Chondrocyte (in vitro differentiated cells): ENCODE results near the gene DOK4. TPM values are rescaled to one million over a fixed set of nuclear protein-coding genes. Genes with fewer than 3 reads are reported as not detected.

ENCODE experiments used
- DNase-seq: peaks from one replicate; pipeline ENCODE4 v3.0.0; 2021; ENCODE audit warnings: mixed read lengths, low spot score
- H3K27ac Mint-ChIP-seq: one replicate; pipeline ENCODE4 v1.8.0; 2021; ENCODE audit warnings: mild to moderate bottlenecking, moderate library complexity, mixed read lengths; ENCODE audit not compliant: unreplicated experiment
- H3K27me3 Mint-ChIP-seq: 2 replicates; pipeline ENCODE4 v1.8.0; 2021; ENCODE audit warnings: low read depth, mixed read lengths
- H3K36me3 Mint-ChIP-seq: 2 replicates; pipeline ENCODE4 v1.8.0; 2021; ENCODE audit warnings: low read depth, mixed read lengths
- H3K4me1 Mint-ChIP-seq: 2 replicates; pipeline ENCODE4 v1.8.0; 2021; ENCODE audit warnings: low read depth, mild to moderate bottlenecking, mixed read lengths
- H3K4me3 Mint-ChIP-seq: one replicate; pipeline ENCODE4 v1.8.0; 2021; ENCODE audit warnings: mild to moderate bottlenecking, moderate library complexity, mixed read lengths; ENCODE audit not compliant: unreplicated experiment
- H3K9me3 Mint-ChIP-seq: 2 replicates; pipeline ENCODE4 v1.8.0; 2021; ENCODE audit warnings: low read depth, mixed read lengths
- total RNA-seq: library from RNA; stranded (reverse); gene quantifications from 3 replicates; pipeline ENCODE4 v1.2.1, GENCODE V29; 2021
- TF ChIP-seq, protein P1 (sequence below): fragments of 200-600 bp; sonication (generic); IDR thresholded peaks from 2 replicates; pipeline ENCODE4 v1.5.0; 2021; ENCODE audit warnings: antibody characterized with exemption, mild to moderate bottlenecking, moderate library complexity

Gene DOK4
- total RNA-seq, 1 donor from 2014 or later, result 26.4 TPM

DNA sequence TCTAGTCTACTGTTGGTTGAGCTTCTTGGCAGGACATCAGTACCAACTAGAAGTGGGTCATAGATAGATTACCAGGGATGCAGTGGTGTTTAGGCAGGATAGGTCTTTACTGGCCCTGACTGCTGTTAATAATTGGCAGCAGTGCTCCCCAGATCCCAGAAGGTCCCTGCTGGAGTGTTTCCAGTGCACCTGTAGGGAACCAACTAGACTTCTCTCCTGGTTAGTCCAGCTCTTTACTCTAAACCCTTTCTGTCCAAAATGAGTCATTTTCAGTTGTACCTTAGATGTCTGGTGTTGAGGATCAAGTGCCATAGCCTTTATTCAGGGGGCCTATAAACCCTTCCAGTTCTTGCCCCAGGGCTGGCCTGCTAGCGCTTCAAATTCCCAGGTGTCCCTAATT, 15.1 kb downstream of the DOK4 start:
- Mint-ChIP-seq H3K9me3 (no peaks in the 10 kb centered on the region), H3K4me1 (peaks cover 3% of the 10 kb centered on the region), H3K27me3 (no peaks in the 10 kb centered on the region), H3K36me3 (peaks cover 26% of the 10 kb centered on the region), H3K27ac (no peak overlapping the region), H3K4me3 (no peak overlapping the region)
- no peak for DNase-seq
- TF ChIP-seq, protein P1, sequence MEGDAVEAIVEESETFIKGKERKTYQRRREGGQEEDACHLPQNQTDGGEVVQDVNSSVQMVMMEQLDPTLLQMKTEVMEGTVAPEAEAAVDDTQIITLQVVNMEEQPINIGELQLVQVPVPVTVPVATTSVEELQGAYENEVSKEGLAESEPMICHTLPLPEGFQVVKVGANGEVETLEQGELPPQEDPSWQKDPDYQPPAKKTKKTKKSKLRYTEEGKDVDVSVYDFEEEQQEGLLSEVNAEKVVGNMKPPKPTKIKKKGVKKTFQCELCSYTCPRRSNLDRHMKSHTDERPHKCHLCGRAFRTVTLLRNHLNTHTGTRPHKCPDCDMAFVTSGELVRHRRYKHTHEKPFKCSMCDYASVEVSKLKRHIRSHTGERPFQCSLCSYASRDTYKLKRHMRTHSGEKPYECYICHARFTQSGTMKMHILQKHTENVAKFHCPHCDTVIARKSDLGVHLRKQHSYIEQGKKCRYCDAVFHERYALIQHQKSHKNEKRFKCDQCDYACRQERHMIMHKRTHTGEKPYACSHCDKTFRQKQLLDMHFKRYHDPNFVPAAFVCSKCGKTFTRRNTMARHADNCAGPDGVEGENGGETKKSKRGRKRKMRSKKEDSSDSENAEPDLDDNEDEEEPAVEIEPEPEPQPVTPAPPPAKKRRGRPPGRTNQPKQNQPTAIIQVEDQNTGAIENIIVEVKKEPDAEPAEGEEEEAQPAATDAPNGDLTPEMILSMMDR, result no peak

DNA sequence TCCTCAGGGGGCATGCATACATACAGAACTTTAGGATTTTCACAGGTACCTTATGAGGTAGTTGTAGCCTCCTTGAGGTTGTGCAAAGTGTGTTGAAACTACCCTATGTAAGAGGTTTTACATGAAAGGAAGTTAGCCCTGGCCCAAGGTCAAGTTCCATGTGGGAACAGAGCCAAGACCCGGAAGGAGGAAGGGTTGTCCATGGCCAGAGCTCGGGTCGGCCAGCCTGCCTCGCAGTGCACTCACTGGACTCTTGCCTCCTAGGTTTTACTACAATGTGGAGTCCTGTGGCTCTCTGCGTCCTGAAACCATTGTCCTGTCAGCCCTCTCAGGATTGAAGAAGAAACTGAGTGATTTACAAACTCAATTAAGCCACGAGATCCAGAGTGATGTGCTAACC, 15.6 kb downstream of the DOK4 start:
- no peaks in the 10 kb centered on the region for H3K9me3 Mint-ChIP-seq
- H3K4me1 Mint-ChIP-seq, result peaks cover 3% of the 10 kb centered on the region
- no peaks in the 10 kb centered on the region for H3K27me3 Mint-ChIP-seq
- no peak for DNase-seq
- H3K36me3 Mint-ChIP-seq, result peaks cover 28% of the 10 kb centered on the region
- no peak overlapping the region for H3K4me3 Mint-ChIP-seq
- no peak overlapping the region for H3K27ac Mint-ChIP-seq
- TF ChIP-seq, protein P1, result no peak

DNA sequence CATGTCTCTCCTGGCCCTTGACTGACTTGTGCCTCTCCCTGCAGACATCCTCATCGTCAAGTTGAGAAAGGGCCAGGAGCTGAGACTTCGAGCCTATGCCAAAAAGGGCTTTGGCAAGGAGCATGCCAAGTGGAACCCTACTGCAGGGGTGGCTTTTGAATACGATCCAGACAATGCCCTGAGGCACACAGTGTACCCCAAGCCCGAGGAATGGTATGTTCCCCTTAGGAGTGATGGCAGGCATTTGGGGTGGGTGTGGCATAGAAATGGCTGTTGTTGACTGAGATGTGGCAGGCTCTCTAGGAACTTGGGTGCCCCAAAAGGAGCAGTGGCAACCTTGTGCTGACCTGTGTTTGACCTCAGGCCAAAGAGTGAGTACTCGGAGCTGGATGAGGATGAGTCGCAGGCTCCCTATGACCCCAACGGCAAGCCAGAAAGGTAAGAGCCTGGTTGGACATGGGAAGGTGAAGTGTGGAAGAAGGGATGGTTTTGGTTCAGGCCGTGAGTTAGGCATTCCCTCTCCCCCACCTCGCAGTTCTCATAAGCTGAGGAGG, 16.3 kb downstream of the DOK4 start:
- Mint-ChIP-seq H3K4me3 (no peak overlapping the region), H3K4me1 (peaks cover 8% of the 10 kb centered on the region), H3K27ac (peak overlapping the region; percentile 32), H3K9me3 (no peaks in the 10 kb centered on the region), H3K36me3 (peaks cover 28% of the 10 kb centered on the region), H3K27me3 (no peaks in the 10 kb centered on the region)
- TF ChIP-seq, protein P1, result no peak
- no peak for DNase-seq

DNA sequence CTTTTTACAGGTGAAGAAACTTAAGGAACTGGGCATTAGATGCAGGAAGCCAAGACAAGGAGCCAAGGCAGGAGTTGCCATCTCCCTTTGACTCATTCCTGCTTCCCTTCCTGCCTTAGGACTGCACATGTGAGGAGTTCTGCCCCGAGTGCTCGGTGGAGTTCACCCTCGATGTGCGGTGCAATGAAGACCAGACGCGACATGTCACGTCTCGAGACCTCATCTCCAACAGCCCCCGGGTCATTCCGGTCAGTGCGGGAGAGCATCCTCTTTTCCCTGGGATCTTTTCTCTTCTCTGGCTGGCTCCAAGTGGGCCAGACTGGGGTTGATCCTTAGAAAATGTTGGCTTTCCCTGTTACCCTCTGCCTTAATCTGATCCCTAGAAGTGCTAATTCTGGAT, 17.2 kb downstream of the DOK4 start:
- H3K4me3 Mint-ChIP-seq, result no peak overlapping the region
- TF ChIP-seq, protein P1, result no peak
- no peak for DNase-seq
- no peak overlapping the region for H3K27ac Mint-ChIP-seq
- H3K27me3 Mint-ChIP-seq, result no peaks in the 10 kb centered on the region
- peaks cover 32% of the 10 kb centered on the region for H3K36me3 Mint-ChIP-seq
- no peaks in the 10 kb centered on the region for H3K9me3 Mint-ChIP-seq
- peaks cover 16% of the 10 kb centered on the region for H3K4me1 Mint-ChIP-seq

DNA sequence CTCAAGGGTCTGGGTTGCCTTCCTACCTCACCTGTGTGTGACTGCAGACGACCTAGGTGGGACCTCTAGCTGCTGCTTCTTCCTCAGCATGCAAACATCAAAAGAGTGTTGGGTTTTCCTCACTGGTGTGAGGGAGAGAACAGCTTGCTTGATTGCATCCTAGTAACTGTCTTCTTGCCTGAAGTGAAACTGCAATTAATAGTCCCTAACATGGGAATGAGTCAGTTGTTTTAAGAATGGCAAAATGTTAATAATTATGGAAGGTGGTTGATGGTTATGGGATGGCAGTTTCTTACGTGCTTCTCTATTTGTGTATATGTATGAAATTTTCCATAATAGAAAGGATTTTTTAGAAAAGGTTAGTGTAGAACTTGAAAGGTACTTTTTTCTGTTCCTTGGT, 17.9 kb downstream of the DOK4 start:
- no peaks in the 10 kb centered on the region for H3K9me3 Mint-ChIP-seq
- H3K4me1 Mint-ChIP-seq, result peaks cover 23% of the 10 kb centered on the region
- TF ChIP-seq, protein P1, result no peak
- no peak overlapping the region for H3K27ac Mint-ChIP-seq
- DNase-seq, result no peak
- peaks cover 30% of the 10 kb centered on the region for H3K36me3 Mint-ChIP-seq
- H3K4me3 Mint-ChIP-seq, result no peak overlapping the region
- no peaks in the 10 kb centered on the region for H3K27me3 Mint-ChIP-seq
